ENCODE measurements around the gene WDR62.
A peak's percentile ranks its signal among the peaks of the same experiment; 100 is the strongest.

WDR62 gene

GRCh38 chr19:36054119-36054732 is 471 bp upstream of the WDR62 start, which contains the start of gene THAP8 (continued):
- TF ChIP-seq OVOL3 (tag by site-specific recombination; IDR thresholded peaks at IDR 0.05) (peak; percentile 79), ZNF792 (tag by site-specific recombination; IDR thresholded peaks at IDR 0.05) (no peak), INSM2 (tag by site-specific recombination; IDR thresholded peaks at IDR 0.05) (peak; percentile 92), ZNF549 (tag by site-specific recombination; IDR thresholded peaks at IDR 0.05) (no peak), ZNF48 (tag by site-specific recombination; IDR thresholded peaks at IDR 0.05) (no peak), ZNF561 (tag by site-specific recombination; IDR thresholded peaks at IDR 0.05; ENCODE audit: borderline replicate concordance) (peak; percentile 95), IKZF3 (tag by site-specific recombination; IDR thresholded peaks at IDR 0.05) (no peak), KLF9 (tag by site-specific recombination; IDR thresholded peaks at IDR 0.05; ENCODE audit: low read depth) (peak; percentile 98), ZFP37 (tag by site-specific recombination; IDR thresholded peaks at IDR 0.05) (peak; percentile 95), ZNF777 (tag by site-specific recombination; IDR thresholded peaks at IDR 0.05; ENCODE audit: borderline replicate concordance) (no peak), ZNF302 (tag by site-specific recombination; IDR thresholded peaks at IDR 0.05; ENCODE audit: low read depth) (no peak)
- TF ChIP-seq, protein P1, sequence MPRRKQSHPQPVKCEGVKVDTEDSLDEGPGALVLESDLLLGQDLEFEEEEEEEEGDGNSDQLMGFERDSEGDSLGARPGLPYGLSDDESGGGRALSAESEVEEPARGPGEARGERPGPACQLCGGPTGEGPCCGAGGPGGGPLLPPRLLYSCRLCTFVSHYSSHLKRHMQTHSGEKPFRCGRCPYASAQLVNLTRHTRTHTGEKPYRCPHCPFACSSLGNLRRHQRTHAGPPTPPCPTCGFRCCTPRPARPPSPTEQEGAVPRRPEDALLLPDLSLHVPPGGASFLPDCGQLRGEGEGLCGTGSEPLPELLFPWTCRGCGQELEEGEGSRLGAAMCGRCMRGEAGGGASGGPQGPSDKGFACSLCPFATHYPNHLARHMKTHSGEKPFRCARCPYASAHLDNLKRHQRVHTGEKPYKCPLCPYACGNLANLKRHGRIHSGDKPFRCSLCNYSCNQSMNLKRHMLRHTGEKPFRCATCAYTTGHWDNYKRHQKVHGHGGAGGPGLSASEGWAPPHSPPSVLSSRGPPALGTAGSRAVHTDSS (tag by site-specific recombination; IDR thresholded peaks at IDR 0.05) = no peak
- TF ChIP-seq, protein P2, sequence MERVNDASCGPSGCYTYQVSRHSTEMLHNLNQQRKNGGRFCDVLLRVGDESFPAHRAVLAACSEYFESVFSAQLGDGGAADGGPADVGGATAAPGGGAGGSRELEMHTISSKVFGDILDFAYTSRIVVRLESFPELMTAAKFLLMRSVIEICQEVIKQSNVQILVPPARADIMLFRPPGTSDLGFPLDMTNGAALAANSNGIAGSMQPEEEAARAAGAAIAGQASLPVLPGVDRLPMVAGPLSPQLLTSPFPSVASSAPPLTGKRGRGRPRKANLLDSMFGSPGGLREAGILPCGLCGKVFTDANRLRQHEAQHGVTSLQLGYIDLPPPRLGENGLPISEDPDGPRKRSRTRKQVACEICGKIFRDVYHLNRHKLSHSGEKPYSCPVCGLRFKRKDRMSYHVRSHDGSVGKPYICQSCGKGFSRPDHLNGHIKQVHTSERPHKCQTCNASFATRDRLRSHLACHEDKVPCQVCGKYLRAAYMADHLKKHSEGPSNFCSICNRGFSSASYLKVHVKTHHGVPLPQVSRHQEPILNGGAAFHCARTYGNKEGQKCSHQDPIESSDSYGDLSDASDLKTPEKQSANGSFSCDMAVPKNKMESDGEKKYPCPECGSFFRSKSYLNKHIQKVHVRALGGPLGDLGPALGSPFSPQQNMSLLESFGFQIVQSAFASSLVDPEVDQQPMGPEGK (tag by site-specific recombination; IDR thresholded peaks at IDR 0.05) = peak; percentile 99

DNA sequence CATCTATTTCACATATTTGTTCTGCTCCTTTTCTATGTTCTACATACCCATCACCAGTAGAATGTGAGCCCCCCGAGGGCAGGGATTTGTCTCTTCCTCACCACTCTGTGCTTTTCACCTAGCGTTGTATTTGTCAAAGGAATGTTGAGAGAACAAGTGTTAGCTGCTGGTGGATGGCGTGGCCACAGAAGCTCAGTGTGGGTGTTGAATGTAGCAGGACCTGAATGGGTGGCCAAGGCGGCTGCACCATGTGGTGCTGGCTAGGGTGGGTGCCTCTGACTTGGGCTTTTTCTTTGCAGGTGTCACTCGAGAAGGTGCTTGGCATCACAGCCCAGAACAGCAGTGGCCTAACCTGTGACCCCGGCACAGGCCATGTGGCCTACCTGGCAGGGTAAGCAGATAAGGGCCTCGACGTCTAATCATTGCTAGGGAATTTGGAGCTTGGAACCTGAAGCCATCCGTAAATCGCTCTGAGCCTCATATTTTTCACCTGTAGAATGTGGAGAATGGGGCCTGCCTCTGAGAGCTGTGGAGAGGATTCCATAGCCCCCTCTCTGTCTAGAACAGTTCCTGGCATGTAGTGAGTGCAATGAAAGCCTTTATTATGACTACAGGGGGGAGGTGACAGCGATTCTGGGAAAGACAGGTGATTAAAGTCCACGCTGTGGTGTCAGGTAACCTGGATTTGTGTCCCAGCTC is 3.9 kb downstream of the WDR62 start:
- peak overlapping the region; percentile 26; the same call in 1 of the 2 replicates for H3K27ac ChIP-seq (ENCODE audit: extremely low read depth, low read depth, low read length)
- peaks cover 58 to 72% of the 10 kb centered on the region in 2 experiments for H3K36me3 ChIP-seq (ENCODE audit: control insufficient read depth in 2 of 2, insufficient read depth in 1 of 2, low read length in 2 of 2)
- POLR2A ChIA-PET = interaction anchor here (1.2 to 1.4 kb wide), 2 partner anchors 8 to 69 kb away, joined by 3 to 6 read pairs; no protein-coding TSS in a partner anchor
- H3K9me3 ChIP-seq (ENCODE audit: control insufficient read depth, insufficient read depth, low read depth, low read length) = no peaks in the 10 kb centered on the region
- TF ChIP-seq ZNF76 (tag by site-specific recombination; IDR thresholded peaks at IDR 0.05; ENCODE audit: borderline replicate concordance, low read depth) (no peak), SCRT2 (tag by site-specific recombination; IDR thresholded peaks at IDR 0.05) (peak; percentile 83), ZNF555 (tag by site-specific recombination; conservative IDR thresholded peaks at IDR 0.05) (no peak), ZNF843 (tag by site-specific recombination; IDR thresholded peaks at IDR 0.05) (no peak)
- TF ChIP-seq, protein P3, sequence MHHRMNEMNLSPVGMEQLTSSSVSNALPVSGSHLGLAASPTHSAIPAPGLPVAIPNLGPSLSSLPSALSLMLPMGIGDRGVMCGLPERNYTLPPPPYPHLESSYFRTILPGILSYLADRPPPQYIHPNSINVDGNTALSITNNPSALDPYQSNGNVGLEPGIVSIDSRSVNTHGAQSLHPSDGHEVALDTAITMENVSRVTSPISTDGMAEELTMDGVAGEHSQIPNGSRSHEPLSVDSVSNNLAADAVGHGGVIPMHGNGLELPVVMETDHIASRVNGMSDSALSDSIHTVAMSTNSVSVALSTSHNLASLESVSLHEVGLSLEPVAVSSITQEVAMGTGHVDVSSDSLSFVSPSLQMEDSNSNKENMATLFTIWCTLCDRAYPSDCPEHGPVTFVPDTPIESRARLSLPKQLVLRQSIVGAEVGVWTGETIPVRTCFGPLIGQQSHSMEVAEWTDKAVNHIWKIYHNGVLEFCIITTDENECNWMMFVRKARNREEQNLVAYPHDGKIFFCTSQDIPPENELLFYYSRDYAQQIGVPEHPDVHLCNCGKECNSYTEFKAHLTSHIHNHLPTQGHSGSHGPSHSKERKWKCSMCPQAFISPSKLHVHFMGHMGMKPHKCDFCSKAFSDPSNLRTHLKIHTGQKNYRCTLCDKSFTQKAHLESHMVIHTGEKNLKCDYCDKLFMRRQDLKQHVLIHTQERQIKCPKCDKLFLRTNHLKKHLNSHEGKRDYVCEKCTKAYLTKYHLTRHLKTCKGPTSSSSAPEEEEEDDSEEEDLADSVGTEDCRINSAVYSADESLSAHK (tag by site-specific recombination; IDR thresholded peaks at IDR 0.05) = no peak
- TF ChIP-seq, protein P4, sequence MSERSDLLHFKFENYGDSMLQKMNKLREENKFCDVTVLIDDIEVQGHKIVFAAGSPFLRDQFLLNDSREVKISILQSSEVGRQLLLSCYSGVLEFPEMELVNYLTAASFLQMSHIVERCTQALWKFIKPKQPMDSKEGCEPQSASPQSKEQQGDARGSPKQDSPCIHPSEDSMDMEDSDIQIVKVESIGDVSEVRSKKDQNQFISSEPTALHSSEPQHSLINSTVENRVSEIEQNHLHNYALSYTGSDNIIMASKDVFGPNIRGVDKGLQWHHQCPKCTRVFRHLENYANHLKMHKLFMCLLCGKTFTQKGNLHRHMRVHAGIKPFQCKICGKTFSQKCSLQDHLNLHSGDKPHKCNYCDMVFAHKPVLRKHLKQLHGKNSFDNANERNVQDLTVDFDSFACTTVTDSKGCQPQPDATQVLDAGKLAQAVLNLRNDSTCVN (tag by site-specific recombination; optimal IDR thresholded peaks at IDR 0.05) = peak; percentile 1
- no peak overlapping the region for H3K4me3 ChIP-seq (ENCODE audit: low read depth, low read length)
- H3K4me1 ChIP-seq (ENCODE audit: control insufficient read depth, insufficient read depth, low read length) = peaks cover 26% of the 10 kb centered on the region
- CTCF ChIA-PET = interaction anchor here (0.6 to 4.8 kb wide), 14 partner anchors 9 to 379 kb away, joined by 3 to 72 read pairs (median 10); partner anchors contain the start of genes POLR2I and TBCB

All from HEK293 (cell line).